GM12874 (cell line): ENCODE measurements around the gene TECPR1.

Experiments
- CTCF ChIP-seq: IDR thresholded peaks from 2 replicates; pipeline ENCODE4 v1.5.1; 2011; ENCODE audit warnings: low read depth, mild to moderate bottlenecking, control low read depth, low read length, moderate library complexity; ENCODE audit not compliant: insufficient read depth

TECPR1 gene

GRCh38 chr7:98178762-98179490 is 73.1 kb downstream of the TECPR1 start:
- no peak for TF ChIP-seq CTCF

DNA sequence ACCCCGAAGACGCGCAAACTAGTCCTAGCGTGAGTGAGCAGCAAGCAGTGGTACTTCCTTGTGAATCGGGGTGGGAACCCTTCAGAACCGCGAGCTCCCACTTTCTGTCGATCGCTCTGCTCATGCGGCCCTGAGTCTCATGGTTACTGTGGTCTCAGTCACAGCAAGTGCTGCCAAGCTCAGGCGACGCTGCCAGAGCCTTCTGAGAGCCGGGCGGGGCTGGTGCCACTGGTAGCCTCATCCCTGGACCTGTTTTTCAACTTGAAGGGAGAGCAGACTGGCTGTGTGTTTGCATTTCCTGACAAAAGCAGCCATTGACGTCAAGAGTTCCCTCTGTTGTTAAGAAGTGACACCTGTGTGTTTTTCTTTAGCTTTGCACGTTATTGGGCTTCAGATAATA is 73.7 kb downstream of the TECPR1 start:
- TF ChIP-seq CTCF: no peak

DNA sequence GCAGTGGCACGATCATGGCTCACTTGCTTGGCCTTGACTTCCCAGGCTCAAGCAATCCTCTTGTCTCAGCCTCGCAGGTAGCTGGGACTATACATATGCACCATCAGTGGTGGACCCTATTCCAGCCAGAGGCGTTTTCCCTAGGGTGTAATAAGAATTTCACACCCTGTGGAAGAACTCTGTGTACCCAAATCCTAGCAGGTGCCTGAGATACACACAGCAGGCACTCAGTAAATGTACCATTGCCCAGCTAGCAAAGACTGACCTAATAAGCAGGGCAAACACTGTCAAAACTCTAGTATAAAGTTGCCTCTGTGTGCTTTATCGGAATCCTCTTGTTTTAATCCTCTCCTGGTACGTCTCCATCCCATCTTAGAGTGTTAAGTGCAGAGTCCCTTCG is 74.5 kb downstream of the TECPR1 start:
- no peak for TF ChIP-seq CTCF

GRCh38 chr7:98175260-98175940 is 76.6 kb downstream of the TECPR1 start:
- TF ChIP-seq CTCF: no peak

GRCh38 chr7:98174334-98175259 is 77.4 kb downstream of the TECPR1 start:
- TF ChIP-seq CTCF: no peak

DNA sequence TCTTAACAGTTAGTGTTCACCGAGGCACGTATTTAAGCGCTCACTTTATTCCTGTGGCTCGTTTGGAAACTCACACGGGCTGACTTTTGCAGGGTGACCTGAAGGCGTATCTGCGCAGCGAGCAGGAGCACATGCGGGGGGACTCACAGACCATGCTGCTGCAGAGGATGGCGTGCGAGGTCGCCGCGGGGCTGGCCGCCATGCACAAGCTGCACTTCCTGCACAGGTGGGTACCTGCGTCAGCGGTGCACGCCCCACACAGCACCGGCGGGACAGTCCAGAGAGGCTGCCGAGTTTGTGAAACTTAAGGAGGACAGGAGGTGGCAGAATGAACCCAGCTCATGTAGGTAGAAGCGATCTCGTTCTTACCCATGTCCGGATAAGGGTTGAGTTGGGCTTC is 80.6 kb downstream of the TECPR1 start:
- TF ChIP-seq CTCF: no peak

GRCh38 chr7:98170966-98171365 is 81.1 kb downstream of the TECPR1 start:
- no peak for TF ChIP-seq CTCF
